Cardiac fibroblast (primary cell): Measurements from ENCODE around the gene UGT1A9.

Source experiments
- DNase-seq, 2 donors: peaks; one replicate each; pipeline versions ENCODE4 v3.0.0 to v3.0.0-alpha.2; 2010; ENCODE audit warnings: low read depth in 2 of 2
- H3K4me3 ChIP-seq, 2 donors: replicated peaks in 1 of 2; 1 replicate in 1 of 2; 2 replicates in 1 of 2; pipeline ENCODE4 v1.5.1; 2011; ENCODE audit warnings: low read depth in 2 of 2, low read length in 2 of 2, mild to moderate bottlenecking in 2 of 2, moderate library complexity in 1 of 2
- CTCF ChIP-seq: IDR thresholded peaks from one replicate; pipeline ENCODE4 v1.5.1; 2011; ENCODE audit warnings: low read depth, mild to moderate bottlenecking, low read length, inconsistent platforms

Gene UGT1A9

GRCh38 chr2:233780771-233781170 lies 109.1 kb downstream of the UGT1A9 start:
- TF ChIP-seq CTCF, result no peak
- H3K4me3 ChIP-seq, result no peak overlapping the region
- no peak for DNase-seq

GRCh38 chr2:233789554-233789953 lies 117.9 kb downstream of the UGT1A9 start:
- DNase-seq, result no peak
- no peak overlapping the region for H3K4me3 ChIP-seq
- TF ChIP-seq CTCF, result no peak

GRCh38 chr2:233791151-233791882 lies 119.6 kb downstream of the UGT1A9 start:
- no peak for DNase-seq
- no peak for TF ChIP-seq CTCF
- H3K4me3 ChIP-seq, result no peak overlapping the region

DNA sequence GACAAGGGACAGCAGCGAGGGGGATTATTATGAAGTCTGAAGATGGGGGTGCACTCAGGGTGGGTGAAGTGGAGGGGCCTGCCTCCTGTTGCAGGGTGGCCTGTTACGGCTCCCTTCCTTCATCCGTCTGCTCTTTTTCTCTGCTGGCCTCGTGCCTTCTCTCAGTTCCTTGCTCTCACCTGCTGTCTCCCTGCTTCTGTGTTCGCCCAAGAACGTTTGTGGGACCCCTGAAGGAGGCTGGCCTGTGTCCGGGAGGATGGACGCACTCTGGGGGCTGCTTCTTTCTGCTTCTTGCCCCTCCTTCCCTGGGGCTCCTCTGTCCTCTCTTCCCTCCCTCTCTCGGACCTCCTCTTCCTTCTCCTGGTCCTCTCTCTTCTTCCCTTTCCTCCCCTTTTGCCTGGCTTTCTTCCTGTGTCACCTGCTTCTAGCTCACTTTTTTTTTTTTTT lies 120.2 kb downstream of the UGT1A9 start:
- H3K4me3 ChIP-seq, result no peak overlapping the region
- no peak for TF ChIP-seq CTCF
- no peak for DNase-seq

DNA sequence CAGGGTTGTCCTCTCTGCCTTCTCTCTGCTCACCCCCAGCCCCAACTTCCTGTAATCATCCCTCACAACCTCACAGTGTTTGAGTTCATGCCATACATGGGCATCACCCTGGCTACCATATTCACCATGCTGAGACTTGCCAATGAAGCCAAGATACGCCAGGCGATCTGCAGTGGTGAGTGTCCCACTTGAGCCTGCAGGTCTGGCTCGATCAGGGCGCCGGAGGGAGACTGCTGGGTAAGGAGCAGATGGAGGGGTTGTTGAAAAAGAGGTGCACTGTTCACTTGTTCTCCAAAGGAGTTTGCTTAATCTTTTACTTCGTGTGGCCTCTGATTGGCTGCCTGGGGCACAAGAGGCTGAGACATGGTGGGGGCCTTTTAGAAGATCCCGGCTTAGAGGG lies 121.0 kb downstream of the UGT1A9 start:
- no peak for DNase-seq
- TF ChIP-seq CTCF, result no peak
- H3K4me3 ChIP-seq, result no peak overlapping the region

DNA sequence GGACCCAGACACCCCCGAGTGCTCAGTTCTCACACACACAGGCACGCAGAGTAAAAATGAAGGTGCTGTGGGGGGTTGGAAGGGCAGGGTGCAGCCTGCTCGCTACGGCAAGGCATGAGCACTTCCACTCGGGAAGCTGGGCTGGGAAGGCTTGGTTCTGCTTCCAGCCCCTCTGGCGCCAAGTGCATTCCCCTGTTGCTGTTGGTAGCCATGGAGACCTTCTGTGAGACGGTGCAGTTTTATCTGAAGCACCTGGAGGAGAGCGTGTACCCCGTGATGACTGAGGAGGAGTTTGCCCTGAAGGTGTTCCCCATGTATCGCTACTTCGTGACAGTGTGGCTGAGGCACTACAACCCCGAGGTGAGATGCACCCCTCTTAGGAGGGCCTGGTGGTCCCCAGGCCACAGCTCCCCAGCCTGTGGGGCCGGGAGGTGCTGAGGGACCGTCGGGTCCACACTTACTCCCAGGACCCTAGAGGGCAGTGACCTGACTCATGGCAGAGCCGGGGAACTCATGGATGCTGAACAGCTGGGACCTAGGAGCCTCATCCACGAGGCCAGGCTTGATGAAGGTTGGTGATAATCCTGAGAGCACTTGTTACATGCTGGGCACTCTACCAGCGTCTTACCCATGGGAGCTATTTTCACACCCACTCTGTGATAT lies 121.9 kb downstream of the UGT1A9 start:
- no peak for TF ChIP-seq CTCF
- no peak for DNase-seq

More for the DNA sequence above, 121.9 kb downstream of the UGT1A9 start:
- H3K4me3 ChIP-seq, result no peak overlapping the region
